ENCODE measurements around the gene ZNF580. TPM values are rescaled to one million over a fixed set of nuclear protein-coding genes. Genes with fewer than 3 reads are reported as not detected.

ZNF580 gene
- total and polyA plus RNA-seq, 2 of the 13 experiments (the other 11 are each of a cell fraction or from before 2014, with no cell fraction given): 4.4 to 6.0 TPM

- TF ChIP-seq CBX2 (IDR thresholded peaks at IDR 0.05; ENCODE audit: low read depth, low read length): no peak
- no peak for TF ChIP-seq CBX2 (CRISPR knock-in tag; IDR thresholded peaks at IDR 0.05; ENCODE audit: low read depth)
- TF ChIP-seq JUND (CRISPR knock-in tag; IDR thresholded peaks at IDR 0.05): no peak
- TF ChIP-seq PBX3 (CRISPR knock-in tag; IDR thresholded peaks at IDR 0.05; ENCODE audit: borderline replicate concordance): no peak
- TF ChIP-seq SP140L (CRISPR knock-in tag; IDR thresholded peaks at IDR 0.05; ENCODE audit: borderline replicate concordance): no peak
- no peak for TF ChIP-seq SYNCRIP (IDR thresholded peaks at IDR 0.05; ENCODE audit: insufficient read depth, low read depth, low read length)
- TF ChIP-seq FOXJ3 (CRISPR knock-in tag; IDR thresholded peaks at IDR 0.05; ENCODE audit: borderline replicate concordance): no peak
Measured at GRCh38 chr19:55688422-55689218, 47.8 kb downstream of the ZNF580 start (continued).

GRCh38 chr19:55689411-55690108, 48.8 kb downstream of the ZNF580 start:
- H3K79me2 ChIP-seq (ENCODE audit: insufficient read depth, low read length): peaks cover 18% of the 10 kb centered on the region
- 98% methylated on average over 30 of the region's 35 CpGs for WGBS (ENCODE audit: low lambda C conversion rate)
- H3K4me1 ChIP-seq (ENCODE audit: insufficient read depth, low read length): peaks cover 28% of the 10 kb centered on the region
- no peak for ATAC-seq
- TF ChIP-seq NR0B2 (CRISPR knock-in tag; IDR thresholded peaks at IDR 0.05) (no peak), ZBTB7A (CRISPR knock-in tag; IDR thresholded peaks at IDR 0.05) (no peak), ZNF615 (CRISPR knock-in tag; IDR thresholded peaks at IDR 0.05; ENCODE audit: borderline replicate concordance) (no peak), ZNF546 (CRISPR knock-in tag; conservative IDR thresholded peaks at IDR 0.05) (no peak), REST (IDR thresholded peaks at IDR 0.05; ENCODE audit: borderline replicate concordance in 1 of 2, low read depth in 1 of 2, low read length in 2 of 2) (no peak), TIGD3 (CRISPR knock-in tag; IDR thresholded peaks at IDR 0.05; ENCODE audit: borderline replicate concordance) (no peak), U2AF1 (optimal IDR thresholded peaks at IDR 0.05; ENCODE audit: low read depth, low read length) (no peak)
- no peaks in the 10 kb centered on the region for H4K20me1 ChIP-seq (ENCODE audit: insufficient read depth, low read length)
- no peaks in the 10 kb centered on the region for H3K27me3 ChIP-seq (ENCODE audit: control insufficient read depth in 1 of 2, insufficient read depth in 2 of 2, low read length in 2 of 2)
- H3K4me2 ChIP-seq (ENCODE audit: low read depth, low read length): no peak overlapping the region
- ChIA-PET POLR2A (no interaction called here), CTCF (ENCODE audit: low intra/inter-chr PET ratio, low total read pairs) (no interaction called here)
- no peak for DNase-seq (ENCODE audit: low spot score)
- H3K36me3 ChIP-seq (replicated peaks in 1 of 2; ENCODE audit: control insufficient read depth in 1 of 2, insufficient read depth in 2 of 2, low read length in 2 of 2): peaks cover 24 to 67% of the 10 kb centered on the region in 2 experiments
- no peak for FAIRE-seq
- no peak overlapping the region for H3K4me3 ChIP-seq (replicated peaks in 1 of 3; ENCODE audit: insufficient read depth in 1 of 3, low read depth in 2 of 3, low read length in 3 of 3)
- H3K27ac ChIP-seq (ENCODE audit: extremely low read length, insufficient read depth, low read length): no peak overlapping the region
- BruUV-seq (replicated peaks): no TSS peak
- H3K9ac ChIP-seq (ENCODE audit: insufficient read depth, low read depth, low read length): no peak overlapping the region
- H3K9me3 ChIP-seq (ENCODE audit: low read length): no peaks in the 10 kb centered on the region
- intact Hi-C loops (cut with micrococcal nuclease; ENCODE audit: unreplicated experiment) (no loop called here), in situ Hi-C loops (cut with HindIII; ENCODE audit: extremely low pct_ligation_motif_present, low pct_unique_long_range_greater_than_20kb) (no loop called here)
- no peak overlapping the region for H2AFZ ChIP-seq (ENCODE audit: low read length)
